HG02678 (cell line): ENCODE data around the gene ETV6.

Experiments
- ATAC-seq: cut with Tn5 transposase; IDR thresholded peaks from one replicate; pipeline ENCODE4 v1.9.1; 2021; ENCODE audit warnings: mild to moderate bottlenecking, moderate library complexity; ENCODE audit not compliant: unreplicated experiment

The ETV6 gene

DNA sequence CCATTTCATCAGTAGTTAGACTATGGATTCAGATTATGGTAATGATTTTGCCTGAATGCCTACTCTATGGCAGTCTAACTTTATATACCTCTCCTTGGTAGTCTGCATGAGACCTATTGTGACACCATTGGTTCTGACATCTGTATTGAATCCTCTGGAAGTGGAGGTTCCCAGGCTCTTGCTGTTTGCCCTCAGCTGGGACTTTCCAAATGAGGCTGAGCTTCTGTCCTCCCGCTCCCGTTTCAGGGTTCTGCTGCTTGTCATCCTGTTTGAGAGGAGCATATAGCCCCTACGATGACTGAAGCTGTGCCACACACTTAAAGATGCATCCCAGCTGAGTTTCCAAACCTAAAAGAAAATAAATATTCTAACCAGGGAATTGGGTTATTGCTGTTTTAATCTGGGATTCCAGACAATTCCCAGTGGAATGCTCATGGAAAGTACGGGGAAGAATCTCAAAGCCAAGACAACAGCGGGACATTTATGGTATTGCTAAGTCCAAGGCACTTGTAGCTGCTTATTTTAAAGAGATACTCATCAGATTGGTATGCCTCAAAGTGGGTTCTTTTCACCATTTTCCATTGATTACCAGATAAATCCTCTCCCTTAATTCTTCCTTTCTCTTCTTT lies 105.9 kb downstream of the ETV6 start:
- no peak for ATAC-seq

DNA sequence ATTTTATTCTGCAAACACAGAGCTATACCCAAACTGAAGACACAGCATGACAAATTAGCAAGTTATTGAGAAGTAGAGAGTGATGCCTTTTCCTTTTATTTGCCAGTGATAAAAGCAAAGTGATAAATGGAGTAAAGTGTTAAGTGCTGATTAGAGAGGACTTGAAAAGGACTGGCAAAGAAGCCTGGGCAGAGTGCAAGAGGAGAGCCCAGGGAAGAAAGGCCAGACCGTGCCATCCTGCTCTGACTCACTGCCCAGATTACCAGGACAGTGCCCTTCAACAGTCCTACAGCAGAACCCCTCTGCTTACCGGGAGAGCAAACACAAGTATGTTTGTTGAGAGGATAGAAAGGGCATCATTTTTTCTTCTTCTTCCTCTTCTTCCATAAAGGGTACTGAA lies 106.5 kb downstream of the ETV6 start:
- ATAC-seq: no peak

DNA sequence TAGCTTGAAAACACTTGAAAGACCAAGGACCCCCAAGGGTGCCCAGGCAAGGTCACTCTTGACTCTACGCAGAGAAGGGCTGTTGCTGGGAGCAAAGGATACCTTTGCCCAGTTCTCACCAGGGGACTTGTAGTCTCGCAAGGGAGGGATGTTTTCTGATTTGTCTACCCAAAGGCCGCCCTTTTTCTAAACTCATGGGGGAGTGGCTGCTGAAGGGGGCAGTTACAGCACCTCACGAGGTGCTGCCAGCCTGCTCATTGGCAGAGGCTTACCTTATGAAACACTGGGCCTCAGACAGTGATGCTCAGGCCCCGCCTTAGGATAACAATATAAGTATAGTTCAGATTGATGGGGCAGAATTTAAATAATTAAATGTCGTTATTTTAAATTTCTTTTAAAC lies 107.0 kb downstream of the ETV6 start:
- no peak for ATAC-seq

DNA sequence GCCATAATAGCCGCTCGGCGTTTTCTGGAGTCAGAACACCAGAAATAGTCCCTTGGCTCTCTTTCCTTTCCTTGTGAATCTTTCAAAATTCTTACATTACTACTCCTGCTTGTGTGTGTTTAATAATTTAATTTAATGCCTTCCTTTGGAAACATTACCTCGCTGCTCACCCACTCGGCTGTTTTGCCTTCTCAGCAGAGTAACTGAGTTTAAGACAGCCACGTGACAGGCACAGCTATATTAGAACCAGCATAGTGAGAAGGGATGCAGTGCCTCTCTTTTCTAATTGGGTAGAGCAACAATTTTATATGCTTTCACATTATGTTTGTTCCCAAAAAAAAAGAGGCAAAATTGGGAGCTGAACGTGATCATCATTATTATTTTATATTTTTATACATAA lies 107.6 kb downstream of the ETV6 start:
- ATAC-seq: no peak

DNA sequence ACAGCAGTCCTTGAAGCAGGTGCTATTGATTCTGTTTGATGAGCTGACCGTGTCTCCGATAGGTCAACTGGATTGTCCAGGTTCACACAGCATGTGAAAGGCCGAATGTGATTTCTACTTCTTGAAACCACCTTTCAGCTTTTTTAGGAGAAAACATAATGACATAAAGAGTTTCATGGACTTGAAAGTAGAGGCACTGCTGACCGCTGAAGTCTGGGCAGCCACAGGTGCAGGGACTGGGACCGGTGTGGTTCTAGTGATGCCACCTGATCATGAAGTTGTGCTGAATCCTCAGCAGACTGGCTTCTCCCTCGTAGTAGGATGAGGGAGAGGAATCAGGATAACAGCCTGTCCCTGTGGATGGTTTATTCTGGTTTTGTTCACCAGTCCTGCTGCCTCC lies 108.1 kb downstream of the ETV6 start:
- ATAC-seq: no peak

DNA sequence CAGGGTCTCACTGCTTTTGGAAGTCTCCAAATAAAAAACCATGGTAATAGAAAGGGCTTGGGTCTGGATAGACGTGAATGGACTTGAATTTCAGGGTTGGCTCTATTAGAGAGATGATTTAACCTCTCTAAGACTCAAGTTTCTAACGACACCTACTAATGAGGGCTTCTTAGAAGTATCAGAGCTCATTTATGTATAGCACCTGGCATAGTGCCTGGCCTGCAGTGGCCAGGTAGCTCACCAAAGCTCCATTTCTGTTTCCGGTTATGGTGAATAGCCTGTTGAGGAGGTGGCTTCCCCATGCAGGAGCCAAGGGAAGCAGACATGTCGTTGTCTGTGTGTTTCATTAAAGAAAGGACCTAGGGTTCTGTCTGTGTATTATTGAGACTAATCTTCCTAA lies 108.6 kb downstream of the ETV6 start:
- no peak for ATAC-seq

DNA sequence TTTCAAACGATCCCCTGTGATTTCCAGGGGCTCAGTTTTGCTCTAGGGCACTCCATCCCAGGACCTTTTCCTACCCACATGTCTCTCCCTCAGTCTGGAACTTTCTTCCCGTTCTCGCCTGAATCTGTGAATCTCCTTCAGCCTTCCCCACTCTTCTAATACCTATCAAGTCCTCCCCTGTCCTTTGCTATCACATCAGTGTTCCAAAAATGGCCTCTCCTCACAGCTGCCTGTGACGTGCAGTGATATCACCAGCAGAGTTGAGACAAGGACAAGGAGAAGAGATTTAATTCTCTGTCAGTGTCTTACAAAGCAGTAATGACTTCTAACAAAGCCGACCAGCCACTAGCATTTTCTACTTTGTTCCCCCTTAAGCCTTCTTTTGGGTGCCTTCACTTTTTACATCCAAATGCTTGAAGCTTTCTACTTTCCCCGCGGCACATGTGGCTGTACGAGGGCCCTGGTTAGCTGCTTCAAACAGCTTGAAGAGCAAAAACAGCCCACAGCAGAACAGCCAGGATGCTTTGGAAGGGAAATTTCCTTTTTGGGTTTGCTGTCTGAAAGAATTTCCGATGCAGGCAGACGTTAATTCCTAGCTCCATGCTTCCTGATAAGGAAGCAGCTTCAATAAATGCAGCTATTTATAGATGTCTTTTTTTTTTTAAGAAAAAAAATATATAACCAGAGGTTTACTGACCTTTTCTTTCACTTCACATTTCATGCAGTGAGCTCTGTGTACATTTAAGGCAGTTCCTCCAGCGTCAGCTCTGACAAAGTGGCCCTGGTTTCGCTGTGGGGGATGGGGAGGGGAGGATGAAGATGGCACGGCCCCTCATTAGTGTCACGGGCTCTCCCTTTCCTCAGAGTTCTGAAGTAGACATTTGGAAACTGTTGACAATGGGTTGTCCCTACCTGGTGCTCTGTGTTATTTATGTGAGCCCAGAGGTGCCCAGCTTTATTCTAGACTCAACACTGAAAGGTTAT lies 109.3 kb downstream of the ETV6 start:
- peak; percentile 35 for ATAC-seq

DNA sequence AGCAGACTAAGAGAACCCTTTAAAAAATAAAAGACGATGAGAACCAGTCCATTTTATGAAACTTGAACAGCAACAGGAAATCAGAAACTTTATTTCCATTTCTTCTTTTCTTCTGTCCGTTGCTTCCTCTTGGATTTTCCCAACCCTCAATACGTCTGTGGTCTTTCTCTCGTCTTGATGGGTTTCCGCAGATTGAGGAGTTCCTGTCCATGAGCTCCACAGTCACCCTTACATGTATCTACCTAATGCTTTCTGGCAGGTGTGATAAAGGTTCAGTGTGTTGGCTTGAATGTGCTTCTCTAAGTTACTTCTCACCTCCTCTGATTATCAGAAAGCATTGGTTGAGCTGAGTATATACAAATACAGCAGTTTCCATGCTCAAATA lies 110.0 kb downstream of the ETV6 start:
- ATAC-seq: no peak

DNA sequence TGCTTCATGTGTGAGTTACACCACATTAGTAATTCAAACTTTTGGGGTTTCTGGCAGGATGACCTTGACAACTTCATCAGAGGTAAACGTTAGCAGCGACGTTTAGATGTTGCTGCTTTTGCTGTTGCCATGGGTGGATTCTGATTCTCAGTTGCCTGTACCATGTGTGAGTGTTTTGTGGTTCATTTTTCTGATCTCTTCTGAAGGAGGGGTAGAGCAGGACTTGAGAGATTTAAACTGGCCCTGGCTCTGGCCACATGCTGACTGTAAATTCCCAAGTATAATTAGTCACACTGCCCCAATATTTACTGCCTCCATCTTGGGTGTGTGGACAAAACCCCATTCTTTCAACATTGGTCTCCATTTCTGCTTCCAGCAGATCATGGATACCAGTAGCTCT lies 110.4 kb downstream of the ETV6 start:
- ATAC-seq: no peak

DNA sequence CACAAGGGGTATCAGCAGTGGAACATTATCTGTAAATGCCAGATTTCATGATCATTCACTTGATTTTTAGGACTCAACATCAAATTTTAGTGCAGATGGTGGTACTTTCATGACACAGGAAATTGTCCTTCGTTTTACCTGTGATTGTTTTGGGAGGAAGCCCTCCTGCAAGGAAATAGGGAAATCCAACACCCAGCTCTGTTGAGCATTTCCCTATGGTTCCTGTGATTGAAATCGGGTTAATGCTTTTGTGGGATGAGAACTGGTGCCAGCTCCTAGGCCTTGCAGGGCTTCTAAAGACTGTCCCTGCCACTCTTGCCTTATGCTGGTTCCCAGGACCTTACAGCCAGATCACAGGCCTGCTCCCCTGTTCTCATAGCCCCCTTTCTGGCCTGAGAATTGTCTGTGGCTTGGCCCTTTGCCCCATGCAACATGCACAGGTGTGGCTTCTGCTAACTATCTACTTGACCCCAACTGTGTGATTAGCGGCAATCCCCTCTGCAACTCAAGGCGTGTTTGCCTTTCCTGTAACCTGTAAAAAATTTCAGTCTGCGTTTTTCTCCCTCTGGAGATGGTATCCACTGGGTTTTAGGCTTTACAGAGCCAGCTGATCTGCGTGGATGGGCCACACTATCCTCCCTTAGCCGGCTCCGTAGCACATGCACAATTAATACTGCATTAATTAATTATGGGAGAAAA lies 112.5 kb downstream of the ETV6 start:
- ATAC-seq: peak; percentile 53

DNA sequence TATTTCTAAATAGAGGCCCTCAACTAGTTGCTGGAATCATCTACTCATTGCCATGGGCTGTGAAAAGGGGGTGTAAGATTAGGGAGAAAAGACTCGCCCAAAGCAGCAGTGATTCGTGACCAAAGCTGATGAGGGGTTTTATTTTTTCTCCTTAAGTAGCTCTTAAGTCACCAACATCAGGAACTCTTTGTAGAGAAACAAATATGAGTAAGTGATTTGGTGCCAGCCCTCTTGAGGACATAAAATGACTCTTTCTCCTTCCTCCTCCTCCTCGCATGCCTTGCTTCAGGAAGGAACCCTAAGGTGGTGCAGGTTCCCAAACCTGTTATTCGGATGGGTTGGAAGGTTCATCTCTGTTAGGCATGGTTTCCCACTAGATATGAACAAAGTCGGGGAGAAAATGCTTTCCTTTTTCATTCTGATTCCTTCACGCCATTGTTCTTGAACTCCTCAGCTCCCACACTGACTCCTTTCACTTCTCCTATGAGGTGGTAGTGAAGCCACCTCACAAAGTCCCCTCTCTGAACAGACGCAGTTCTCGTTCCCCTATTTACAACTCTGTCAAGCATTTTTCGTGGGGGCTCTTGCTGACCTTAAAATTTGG lies 113.4 kb downstream of the ETV6 start:
- peak; percentile 31 for ATAC-seq

DNA sequence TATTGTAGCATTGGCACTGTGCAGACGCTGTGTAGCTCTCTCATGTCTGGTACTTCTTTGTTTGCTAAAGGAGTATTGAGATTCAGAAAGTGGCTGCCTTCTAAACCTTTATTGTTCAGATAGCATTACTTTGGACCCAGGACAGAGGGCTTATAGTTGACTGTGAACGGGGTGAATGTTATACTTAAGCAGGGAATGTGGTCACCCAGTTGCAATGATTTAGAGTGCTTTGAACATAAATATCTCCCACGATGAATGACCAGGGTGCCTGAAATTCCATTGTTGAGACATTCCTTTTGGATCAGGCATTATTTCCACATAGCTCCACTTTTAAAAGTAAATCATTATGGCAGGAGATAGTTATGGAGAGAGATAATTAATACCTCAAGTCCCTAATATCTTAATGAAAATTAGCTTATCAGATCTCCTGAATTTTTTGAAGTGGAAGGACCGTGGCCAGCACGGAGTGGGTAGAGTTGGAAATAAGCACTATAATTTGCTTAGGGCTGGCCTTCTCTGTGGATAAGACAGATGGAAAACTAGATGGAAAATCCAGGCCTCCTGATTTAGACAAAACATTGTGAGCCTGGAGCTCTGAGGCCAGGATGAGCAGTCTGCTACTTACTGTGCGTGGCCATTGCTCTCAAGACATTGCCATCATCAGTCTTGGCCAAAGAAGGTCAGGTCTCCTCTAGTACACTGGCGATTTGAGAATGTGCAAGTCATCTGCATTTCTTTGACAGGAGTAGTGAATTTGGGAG lies 114.5 kb downstream of the ETV6 start:
- no peak for ATAC-seq

DNA sequence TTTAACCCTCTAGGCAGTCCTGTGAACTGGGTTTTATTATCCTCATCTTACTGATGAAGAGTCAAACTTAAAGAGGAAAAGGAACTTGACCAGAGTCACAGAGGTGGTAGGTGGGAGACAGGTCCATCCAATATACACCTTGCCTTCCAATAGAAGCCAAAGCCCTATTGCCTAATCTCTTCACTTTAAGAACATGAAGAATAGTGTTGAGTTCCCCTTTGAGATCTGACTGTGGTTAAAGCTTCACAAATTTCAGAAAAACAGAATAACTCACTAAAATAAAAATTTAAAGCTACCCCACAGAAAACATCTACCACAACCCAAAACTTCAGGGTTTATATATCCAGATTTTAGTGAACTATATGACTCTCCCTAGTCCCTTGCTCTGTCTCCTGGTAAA lies 115.4 kb downstream of the ETV6 start:
- ATAC-seq: no peak

DNA sequence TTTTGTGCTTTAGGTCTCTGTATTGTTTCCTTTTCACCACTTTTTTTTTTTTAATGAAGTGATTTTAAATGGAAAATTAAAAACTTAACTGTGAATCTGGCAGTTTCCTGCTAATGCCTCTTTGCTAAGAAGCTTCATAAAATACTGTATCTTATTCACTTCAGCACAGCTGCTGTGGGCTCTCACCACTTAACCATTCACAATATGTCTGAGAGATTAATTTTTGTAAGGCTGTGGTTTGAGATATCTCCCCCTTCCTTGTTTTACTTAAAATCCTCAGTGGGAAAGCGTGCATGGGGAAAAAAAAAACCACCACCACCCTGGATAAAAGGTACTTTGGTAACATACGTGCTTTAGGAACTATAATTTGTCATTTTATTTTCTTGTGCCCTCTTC lies 115.9 kb downstream of the ETV6 start:
- ATAC-seq: no peak

DNA sequence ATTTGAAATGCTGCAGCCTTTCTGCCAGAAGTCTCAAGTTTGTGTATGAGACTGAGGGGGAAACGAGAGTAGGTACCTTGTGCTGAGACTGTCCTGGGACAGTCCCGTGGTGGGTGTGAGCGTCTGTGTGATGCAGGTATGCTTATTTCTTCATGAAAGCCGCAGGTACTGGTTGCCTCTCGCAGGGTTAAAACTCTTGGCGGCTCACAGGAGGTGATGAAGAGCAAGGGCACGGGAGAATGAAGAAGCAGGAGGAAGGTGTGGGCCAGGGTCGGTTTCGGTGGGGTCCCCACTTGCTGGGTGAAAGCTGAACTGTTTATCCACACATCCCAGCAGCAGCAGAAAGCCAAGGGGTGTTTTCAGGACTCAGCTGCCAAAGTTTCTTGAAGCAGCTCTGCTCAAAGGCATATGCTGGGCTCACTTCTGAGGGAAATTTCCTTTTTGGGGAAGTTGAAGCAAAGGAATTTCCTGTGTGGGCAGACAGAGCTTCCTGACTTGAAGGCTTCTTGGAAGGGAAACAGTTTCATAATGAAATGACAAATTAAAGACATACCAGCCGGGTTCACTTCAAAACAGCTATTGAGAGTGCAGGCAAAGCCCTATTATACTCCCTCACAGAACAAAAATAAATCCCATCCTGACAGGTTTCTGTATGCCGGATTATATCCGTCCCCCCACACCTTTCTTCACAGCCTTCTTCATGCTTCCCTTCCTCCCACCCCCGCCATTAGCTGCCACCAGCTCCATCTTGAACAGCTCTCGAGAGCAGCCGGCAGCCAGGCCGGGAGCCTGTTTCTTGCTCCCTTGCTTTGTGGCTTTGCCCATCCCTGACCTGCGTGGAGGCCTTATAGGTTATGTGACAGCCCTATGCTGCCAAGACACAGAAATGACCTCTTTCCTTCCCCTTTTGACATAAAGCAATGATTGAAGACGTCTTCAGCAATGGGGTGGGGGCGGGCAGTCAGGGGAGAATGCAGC lies 116.6 kb downstream of the ETV6 start:
- ATAC-seq: peak; percentile 62

DNA sequence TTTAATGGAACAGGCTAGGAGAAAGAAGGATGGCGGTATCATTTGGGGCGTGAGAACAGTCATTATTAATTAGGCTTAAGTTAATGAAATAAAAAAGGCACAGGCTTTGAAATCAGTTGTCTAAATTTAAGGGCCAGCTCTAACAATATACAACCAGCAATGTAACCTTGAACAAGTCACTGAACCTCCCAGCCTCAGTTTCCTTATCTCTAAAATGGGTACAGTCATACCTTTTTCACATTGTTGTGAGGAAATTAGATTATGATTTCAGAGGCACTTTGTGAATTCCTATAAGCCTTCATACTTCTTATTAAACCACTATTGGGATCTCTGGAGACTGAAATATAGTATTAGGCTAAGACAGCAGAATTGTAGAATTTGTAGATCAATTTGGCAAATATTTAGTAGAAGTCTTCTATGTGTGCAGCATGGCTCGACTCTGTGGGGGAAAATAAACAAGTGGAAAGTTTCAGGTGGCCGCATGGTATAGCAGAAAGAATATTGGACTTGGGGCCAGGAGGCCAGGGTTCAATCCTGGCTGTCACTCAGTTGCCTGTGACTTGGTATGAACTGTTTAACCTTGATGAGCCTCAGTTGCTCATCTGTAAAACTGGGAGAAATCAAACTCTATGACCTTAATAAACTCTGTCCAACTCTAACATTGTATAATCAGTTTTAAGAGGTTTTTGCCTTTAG lies 117.7 kb downstream of the ETV6 start:
- no peak for ATAC-seq

DNA sequence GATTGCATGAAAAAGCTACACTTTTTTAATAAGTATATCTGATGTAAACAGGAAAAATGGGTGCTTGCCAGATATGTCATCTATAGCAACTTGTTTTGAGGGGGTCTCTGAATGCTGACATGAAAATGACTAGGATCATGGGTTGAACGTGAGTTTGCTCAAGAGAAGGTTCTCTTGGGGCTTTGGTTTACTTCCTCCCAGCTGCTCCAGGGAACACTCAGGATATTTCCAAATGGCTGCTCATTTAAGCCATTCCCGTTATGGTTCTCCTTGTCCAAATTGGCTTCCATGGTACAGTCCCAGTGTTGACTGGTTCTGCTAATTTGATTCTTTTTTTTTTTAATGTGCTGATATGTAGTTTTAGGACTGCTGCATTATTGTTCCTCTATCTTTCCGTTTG lies 118.3 kb downstream of the ETV6 start:
- ATAC-seq: no peak

DNA sequence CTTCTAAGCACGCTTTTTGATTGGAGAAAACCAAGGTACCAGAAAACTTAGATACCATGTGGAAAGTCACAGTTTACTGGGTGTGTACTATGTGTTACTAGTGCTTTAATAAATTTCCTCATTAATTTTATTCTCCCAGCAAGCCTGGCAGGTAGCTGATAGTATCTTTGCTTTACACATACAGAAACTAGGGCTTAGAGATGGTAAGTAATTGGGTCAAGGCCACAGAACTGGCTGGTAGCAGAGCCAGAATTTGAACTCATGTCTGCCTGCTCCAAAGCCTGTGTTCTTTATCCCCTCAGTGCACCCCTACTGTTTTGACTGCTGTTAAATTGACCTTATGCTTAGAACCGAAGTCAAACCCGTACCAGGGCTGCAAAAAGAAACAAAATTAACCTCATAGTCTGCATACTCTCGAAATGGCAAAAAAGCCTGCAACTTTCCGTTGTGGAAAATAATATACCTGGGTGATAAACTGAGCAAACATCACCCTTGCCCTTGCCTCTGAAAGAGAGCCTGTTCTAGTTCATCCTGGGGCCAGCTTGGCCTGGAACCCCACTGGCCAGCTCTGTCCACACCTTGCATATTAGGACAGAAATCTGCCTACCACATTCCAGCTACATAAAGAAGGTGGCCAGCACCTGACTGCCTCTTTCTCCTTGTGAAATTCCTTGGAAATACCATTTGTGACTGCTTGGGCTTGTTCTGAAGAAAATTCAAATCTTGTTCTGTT lies 118.9 kb downstream of the ETV6 start:
- no peak for ATAC-seq
